GM19240 (cell line): ENCODE measurements around the gene MDFIC.
"Not testable (repeated sequence)": the region's sequence is repeated elsewhere in the genome, so short reads cannot be mapped to it uniquely, and the experiment has no call there.

Experiments
- DNase-seq: peaks from one replicate; pipeline ENCODE4 v3.0.0; 2011; ENCODE audit warnings: low spot score; ENCODE audit not compliant: insufficient read length

The MDFIC gene, protein sequence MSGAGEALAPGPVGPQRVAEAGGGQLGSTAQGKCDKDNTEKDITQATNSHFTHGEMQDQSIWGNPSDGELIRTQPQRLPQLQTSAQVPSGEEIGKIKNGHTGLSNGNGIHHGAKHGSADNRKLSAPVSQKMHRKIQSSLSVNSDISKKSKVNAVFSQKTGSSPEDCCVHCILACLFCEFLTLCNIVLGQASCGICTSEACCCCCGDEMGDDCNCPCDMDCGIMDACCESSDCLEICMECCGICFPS

DNA sequence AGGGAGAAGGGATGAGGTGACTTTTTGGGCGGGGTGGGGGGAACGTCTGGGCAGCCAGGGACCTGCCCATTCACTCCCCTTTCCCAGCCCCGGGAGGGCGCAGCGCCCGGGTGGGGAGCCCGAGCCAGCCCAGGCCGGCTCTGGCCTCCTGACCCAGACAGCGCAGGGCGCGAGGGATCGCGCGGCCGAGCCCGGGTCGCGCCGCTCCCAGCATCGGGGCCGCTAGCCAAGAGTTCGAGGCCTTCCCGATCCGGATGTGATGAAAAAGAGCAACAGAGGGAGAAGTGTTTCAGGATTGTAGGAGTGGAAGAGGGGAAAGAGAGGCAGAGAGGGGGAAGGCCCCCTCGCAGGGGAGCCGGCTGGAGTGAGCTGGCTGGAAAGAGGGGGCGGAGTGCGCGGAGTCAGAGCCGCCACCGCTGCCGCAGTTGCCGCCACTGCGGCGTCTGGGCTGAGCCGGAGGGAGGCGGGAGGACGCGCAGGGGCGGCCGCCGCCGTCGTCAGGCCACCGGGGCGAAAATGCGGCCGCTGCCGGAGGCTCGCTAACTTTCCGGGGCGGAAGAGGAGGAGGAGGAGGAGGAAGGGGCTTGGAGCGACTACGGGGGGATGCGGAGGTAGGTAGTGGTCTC, at the start of gene MDFIC:
MDFIC (plus strand) TSS at position 69 of the 626 bp plus-strand sequence. CDS start 940 bp downstream, outside the sequence.
- DNase-seq, result no peak

DNA sequence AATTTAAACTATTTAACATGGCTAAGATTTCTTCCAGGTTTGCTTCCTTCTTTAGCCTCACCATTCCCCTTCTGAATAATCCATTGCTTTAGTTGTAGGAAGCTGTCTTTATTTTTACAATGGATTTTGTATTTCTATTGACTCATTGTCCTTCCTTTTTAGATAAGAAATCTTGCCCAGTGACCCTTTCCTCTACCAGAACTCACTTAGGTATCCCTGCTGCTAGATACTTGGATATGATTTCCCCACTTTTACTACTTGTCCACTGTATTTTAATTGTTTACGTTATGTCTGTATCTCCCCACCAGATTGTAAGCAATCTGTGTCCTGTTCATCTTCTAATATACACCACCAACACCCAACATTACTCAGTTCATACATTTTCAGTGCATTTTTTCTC, 47.7 kb upstream of the MDFIC start:
- DNase-seq, result no peak

DNA sequence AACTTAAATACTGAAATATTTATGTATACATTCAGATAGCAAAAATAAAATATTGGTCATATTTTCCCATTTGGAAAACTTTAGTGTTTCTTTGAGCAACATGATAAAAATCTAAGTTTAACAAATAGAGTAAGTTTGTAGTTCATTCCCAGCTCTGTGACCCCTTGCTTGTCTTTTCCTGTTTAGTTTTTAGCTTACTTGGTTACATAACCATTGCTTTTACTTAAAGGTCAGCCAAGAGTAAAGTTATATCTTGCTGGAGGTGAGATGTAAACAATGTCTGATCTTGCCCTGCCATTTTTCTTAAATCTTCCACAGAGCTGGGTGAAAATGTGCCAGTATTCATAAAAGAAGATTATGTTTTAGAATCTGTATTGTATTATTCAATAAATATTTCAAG, 46.7 kb upstream of the MDFIC start:
- no peak for DNase-seq

DNA sequence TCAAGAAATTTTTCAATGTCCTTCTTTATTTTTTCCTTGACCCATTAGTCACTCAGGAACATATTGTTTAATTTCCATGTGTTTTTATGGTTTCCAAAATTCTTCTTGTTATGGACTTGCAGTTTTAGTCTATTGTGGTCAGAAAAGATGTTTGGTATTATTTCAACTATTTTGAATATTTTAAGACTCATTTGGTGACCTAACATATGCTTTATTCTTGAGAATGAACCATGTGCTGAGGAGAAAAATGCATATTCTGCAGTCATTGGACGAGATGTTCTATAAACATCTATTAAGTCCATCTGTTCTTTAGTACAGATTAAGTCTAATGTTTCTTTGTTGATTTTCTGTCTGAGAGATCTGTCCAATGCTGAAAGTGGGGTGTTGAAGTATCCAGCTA, 42.3 kb upstream of the MDFIC start:
- DNase-seq, result no peak

DNA sequence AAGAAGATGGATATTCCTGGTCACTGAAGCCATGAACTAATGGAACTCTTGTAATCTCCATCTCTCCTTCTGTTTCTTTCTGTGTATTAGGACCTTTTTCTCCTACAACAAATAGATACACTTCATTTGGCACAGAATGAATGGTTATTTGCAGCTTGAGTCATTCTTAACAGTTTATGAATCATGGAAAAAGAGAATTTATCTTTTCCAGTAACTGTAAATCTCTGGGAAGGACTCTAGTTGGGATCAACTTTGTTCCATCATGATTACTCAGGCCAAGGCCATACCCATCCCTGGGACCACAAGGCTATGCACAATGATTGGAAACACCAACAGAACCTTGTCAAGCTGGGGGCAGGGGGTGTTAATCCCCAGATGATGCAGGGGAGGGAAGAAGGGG, 36.1 kb upstream of the MDFIC start:
- no peak for DNase-seq

DNA sequence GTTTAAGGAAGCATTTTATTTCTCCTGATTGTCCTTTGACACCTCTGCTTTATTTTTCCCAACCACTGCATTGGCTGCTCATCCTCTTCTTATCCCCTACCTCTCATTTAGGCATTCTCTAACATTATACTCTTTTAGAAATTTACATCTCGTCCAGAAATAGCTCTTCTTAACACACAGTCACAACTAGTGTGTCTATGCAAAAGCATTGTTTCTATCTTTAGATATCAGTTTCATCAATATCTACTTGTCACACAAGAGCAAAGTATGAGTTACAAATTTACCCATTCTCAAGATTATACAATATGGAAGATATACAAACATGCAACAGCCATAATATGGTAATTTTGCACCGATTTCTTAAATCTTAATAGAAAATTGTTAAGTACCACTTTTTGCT, 35.7 kb upstream of the MDFIC start:
- no peak for DNase-seq

DNA sequence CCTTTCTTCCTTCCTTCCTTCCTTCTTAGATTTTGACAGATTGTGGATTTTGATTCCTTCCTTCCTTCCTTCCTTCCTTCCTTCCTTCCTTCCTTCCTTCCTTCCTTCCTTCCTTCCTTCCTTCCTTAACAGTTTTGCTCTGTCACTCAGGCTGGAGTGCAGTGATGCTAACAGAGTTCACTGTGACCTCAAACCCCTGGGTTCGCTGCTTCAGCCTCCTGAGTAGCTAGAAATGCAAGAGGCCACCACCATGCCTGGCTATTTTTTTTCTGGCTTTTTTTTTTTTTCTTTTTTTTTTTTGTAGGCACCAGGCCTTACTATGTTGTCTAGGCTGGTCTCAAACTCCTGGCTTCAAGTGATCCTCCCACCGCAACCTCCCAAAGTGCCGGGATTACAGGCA, 32.8 kb upstream of the MDFIC start:
- DNase-seq, result not testable (repeated sequence)

DNA sequence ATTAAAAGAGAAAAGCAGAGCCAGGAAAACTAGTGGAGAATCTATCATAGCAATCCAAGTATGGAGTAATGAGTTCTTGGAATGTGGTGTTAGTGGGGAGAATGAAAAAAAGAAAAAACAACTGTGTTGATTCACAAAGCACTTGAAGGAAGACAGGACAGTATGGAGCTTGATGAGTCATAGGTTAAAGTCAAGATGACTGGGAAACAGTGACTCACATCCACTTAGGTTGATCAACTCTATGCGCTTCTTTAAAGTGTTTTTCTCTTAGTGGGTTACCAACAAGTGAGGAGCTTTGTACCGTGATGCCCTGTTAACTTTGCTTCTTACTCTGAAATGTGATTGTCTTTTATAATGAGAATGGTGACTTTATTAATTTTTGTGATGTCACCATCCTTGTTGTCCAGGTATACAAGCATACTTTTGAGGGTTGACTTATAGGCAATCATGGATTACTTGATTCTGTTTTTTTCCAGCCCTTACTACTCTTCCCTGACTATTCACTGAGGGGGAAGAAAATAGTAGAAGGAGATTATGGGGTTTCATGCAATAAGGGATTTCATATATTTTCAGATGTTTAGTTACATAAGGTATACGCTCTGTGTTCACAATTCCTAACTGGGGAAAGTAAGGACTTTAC, 32.1 kb upstream of the MDFIC start:
- no peak for DNase-seq

DNA sequence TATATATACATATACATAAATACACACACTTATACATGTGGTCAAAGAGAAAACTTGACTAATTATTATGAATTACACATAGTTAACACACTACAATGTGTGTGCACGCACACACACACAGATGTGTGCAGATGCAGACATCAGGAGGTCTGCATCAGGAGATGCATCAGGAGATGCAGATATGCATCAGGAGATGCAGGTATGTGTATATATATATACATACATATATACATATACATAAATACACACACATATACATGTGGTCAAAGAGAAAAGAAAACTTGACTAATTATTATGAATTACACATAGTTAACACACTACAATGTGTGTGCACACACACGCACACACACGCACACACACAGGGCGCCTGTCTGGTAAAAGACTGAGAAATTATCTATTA, 31.3 kb upstream of the MDFIC start:
- DNase-seq, result no peak

DNA sequence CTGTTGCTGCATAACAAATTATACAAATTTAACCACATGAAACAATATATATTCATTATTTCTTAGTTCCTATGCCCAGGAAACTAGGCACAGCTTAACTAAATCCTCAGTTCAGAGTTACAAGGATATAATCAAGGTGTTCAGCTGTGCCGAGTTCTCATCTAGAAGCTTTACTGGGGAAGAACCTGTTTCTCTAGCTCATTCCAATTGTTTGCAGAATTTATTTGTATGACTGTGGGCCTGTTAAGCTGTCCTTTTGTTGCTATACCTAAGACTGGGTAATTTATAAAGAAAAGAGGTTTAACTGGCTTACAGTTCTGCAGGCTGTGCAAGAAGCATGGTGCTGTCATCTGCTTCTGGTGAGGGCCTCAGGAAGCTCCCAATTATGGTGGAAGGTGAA, 21.8 kb upstream of the MDFIC start:
- DNase-seq, result no peak

DNA sequence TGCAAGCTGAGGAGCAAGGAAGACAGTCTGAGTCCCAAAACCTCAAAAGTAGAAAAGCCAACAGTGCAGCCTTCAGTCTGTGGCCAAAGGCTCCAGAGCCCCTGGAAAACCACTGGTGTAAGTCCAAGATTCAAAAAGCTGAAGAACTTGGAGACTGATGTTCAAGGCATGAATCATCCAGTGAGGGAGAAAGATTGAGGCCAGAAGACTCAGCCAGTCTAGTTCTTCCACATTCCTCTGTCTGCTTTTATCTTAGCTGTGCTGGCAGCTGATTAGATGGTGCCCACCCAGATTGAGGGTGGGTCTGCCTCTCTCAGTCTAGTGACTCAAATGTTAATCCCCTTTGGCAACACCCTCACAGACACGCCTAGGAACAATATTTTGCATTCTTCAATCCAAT, 20.1 kb upstream of the MDFIC start:
- DNase-seq, result no peak

DNA sequence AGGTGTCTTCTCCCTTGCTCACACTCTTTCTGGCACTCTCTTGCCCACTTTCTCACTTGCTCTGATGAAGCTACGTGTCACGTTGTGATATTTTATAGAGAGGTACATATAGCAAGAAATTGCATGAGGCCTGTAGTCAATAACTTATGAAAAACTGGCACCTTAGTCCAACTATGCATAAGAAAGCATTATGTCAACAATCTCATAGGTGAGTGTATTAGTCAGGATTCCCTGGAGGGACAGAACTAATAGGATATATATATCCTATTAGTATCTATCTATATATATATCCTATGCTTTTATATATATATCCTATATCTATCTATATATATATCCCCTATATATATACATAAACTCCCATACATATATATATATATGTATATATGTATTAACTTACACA, 18.8 kb upstream of the MDFIC start:
- DNase-seq, result no peak

DNA sequence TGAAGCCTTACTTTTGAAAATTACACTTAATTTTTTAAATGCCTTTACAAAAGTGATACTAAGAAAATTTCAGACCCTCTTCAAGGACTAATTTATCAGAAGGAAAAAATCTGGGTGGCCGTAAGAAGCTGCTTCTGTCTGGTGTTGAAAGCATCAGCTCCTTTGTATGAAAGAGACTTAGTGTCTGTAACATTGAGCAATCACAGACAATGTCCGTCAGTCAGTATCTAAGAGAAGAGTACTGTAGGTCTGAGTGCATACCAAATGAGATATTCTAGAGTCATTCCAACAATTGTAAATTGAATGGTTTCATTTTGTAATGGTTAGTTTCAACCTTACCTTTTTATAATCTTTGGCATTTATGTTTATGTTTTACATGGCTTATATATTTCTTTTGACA, 11.1 kb upstream of the MDFIC start:
- DNase-seq, result no peak

DNA sequence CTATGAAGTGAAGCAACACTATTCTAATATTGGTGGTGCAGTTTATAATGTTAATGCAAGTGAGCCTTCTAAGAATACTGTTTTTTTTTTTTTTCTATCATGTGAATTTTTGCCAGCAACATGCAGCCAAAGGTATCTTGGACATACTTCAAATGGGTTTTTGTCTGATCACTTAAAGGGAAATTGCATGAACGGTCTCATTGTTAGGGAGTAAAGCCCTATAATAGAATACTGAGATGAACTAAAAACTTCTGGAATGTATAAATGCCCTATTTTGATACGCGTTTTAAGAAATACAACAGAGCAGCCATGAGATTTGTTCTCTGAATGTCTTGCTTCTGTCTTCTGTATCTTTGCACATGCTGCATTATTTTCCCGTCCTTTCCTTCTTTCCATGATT, 10.5 kb upstream of the MDFIC start:
- DNase-seq, result no peak

DNA sequence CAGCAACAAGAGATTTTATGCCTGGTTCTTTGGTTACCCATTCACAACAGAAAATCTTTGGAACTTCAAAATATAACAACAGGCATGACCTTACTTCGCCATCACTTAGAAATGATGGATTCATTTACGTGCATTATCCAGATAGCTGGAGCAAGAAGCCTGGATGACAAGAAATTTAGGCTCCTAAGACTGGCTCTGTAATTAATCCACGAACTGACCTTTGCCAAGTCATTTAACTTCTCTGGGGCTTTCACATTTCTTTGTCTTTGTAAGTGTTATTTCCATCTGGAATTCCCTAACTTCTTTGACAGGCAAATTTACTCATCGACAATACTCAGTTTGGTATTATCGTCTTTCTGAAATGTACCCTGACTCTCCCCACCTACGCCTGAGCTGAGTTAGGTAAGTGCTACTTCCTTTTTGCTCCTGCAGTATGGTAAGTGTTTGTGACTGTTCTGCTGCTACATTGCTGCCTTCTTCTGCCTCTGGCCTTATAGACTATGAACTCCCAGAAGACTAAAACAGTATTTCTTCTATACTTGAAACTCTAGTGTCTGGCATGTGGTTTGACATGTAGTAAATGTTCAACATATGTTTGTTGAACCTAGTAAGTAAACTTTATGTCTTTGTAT, 5.5 kb upstream of the MDFIC start:
- DNase-seq, result no peak

DNA sequence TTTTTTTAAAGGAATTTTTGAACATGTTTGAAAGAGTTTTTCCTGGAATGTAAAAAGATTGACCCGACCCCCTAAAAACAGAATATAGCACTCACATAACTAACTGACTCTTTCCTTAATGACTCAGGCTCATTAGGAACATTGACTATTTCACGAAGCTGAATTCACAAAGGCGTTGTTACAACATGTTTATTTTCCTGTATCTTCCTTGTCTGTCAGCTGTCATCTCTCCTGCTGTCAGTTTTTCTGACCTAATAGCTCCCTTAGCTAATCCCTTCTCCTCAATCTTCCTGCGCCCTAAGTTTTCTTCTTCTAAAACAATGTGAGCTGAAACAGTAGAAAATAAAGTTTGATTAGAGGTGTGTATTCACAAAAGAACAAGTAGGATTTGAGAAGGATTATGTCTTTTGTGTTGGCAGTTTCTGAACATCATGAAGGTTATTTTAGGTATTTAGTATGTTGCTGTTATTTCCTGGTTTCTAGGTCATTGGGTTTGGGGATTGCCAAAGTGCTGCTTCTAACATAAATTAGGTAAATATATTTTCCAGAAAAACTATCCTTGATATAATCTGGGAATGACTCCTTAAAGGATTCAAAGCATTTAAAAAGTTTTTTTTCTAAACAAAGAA, 4.6 kb upstream of the MDFIC start:
- DNase-seq, result no peak

DNA sequence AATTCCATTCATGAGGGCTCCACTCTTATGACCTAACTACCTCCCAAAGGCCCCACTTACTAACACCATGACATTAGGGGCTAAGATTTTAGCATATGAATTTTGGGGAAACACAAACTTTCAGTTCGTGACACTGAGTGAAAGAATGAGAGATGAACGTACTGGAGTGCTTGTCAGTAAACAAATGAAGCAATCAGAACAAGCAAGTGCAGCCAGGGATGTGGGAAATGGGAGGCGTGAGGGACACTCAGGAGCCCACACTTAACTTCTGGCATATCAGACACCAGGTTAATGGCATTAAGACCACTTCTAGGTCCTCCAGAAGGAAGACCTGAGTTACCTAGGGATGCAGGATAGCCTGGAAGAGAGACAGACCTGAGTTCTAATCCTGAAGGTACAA, 2.3 kb upstream of the MDFIC start:
- no peak for DNase-seq

DNA sequence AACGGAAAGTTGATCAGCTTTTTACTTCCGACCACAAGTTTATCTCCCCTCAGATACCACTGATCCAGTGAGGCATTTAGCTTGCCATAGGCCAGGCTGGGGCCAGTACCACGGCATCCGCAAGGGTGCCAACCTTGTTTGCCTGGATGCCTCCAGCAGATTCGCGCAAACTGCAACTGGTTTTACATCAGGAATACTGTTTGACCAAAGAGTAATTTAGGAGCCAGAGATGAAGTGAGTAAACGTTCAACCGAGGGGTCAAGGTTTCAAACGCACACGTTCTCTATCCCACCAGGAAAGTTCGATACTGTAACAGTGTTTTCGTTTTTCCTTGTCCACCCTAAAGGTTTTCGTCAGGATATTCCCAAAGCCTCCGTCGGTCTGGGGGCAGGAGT, 266 bp upstream of the MDFIC start:
- no peak for DNase-seq

DNA sequence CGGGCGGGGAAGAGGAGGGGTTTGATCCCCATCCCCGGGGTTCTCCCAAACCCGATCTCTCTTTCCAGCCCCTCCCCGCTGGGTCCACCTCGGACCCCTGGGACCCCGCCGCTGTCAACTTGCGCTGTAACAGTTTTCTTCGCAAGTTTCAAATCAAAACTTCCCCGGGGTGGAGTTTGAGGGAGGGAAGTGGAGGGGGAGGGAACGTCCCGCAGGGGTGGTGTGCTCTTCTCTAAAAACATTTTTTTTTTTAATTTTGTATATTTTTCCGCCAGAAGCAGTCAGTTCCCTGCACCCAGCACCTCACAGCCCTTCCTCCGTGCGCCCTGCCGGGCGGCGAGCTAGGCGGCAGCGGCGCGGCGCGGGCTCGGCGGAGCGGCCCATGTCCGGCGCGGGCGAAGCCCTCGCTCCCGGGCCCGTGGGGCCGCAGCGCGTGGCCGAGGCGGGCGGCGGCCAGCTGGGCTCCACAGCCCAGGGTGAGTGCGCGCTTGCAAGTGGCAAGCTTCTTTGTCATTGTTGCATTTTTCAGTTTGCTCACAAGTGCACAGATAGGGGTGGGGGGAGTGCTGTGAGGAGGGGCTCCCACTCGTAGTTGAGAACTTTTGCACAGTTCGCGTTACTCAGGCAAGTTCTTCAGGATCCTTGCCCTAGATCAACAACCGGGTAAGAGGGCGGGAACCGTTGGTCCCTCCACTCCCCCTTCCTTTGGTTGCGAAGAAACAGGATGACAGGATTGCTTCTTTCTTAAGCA, 933 bp downstream of the MDFIC start:
- no peak for DNase-seq

DNA sequence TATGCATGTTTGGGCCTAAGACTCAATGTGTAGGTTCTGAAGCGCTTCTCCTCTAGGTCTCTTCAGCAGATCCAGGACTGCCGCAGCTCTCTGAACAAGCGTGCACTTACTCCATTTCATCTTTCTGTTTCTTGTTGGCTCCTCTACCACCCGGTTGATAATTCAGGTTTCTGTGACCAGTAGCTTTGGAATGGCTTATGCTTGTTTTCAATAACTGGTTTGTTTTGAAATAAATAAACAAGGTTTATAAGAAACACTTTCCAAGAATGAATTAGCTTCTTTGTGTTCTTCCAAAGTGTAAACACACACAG, 1.5 kb downstream of the MDFIC start:
- no peak for DNase-seq

DNA sequence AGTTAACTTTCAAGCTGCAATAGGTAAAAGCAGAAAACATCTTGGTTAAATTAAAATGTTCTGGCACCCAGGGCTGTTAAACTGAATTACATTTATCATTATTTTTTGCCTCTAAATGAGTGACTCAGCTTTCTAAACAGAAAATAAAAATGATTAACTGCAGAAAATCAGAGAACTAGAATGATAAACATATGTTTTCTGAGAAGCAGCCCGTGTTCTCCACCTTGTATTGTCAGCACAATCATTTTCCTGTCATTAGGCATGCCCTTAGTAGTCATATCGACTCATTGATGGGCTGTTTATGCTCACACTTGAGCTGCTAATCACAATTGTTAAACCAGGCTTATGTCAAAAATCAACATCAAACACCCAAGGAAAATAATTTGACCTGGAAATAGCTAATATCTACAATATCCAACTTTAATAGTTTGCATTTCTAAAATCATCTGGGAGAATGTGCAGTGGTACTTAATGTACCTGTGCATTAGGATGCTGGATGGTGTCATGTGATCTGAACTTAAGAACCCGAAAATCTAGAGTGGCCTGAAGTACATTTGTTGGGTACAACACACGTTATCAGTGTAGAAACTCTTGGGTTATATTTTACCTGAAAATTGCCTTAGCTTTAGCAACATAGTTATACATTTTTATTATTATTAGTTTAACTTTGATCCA, 2.3 kb downstream of the MDFIC start:
- DNase-seq, result no peak
